HG03520 (cell line): Measurements from ENCODE around the gene CARD11.
"Not testable (repeated sequence)": the region's sequence is repeated elsewhere in the genome, so short reads cannot be mapped to it uniquely, and the experiment has no call there.

ENCODE experiments used
- ATAC-seq: cut with Tn5 transposase; IDR thresholded peaks from one replicate; pipeline ENCODE4 v1.9.1; 2021; ENCODE audit warnings: mild to moderate bottlenecking, moderate library complexity; ENCODE audit not compliant: unreplicated experiment

Gene CARD11

GRCh38 chr7:3065724-3066143 lies 22.1 kb upstream of the CARD11 start:
- ATAC-seq: peak; percentile 35

- no peak for ATAC-seq
Observed at GRCh38 chr7:3064067-3064466, 20.4 kb upstream of the CARD11 start.

- peak; percentile 87 for ATAC-seq
Observed at GRCh38 chr7:3063016-3063753, 19.5 kb upstream of the CARD11 start.

GRCh38 chr7:3057066-3057420 lies 13.4 kb upstream of the CARD11 start:
- ATAC-seq: no peak

GRCh38 chr7:3056234-3057065 lies 12.8 kb upstream of the CARD11 start:
- ATAC-seq: no peak

GRCh38 chr7:3055626-3056025 lies 12.0 kb upstream of the CARD11 start:
- ATAC-seq: no peak

GRCh38 chr7:3042861-3043489 lies 692 bp downstream of the CARD11 start:
- ATAC-seq: peak; percentile 60

GRCh38 chr7:3041986-3042675 lies 1.5 kb downstream of the CARD11 start:
- no peak for ATAC-seq

GRCh38 chr7:3039787-3040186 lies 3.9 kb downstream of the CARD11 start:
- ATAC-seq: no peak

- not testable (repeated sequence) for ATAC-seq
Observed at GRCh38 chr7:3038011-3038410, 5.7 kb downstream of the CARD11 start.

GRCh38 chr7:3037259-3037658 lies 6.4 kb downstream of the CARD11 start:
- ATAC-seq: no peak

- no peak for ATAC-seq
Observed at GRCh38 chr7:3034591-3035150, 9.0 kb downstream of the CARD11 start.

GRCh38 chr7:3033581-3033980 lies 10.1 kb downstream of the CARD11 start:
- ATAC-seq: no peak

GRCh38 chr7:3033136-3033535 lies 10.5 kb downstream of the CARD11 start:
- no peak for ATAC-seq

GRCh38 chr7:3032256-3032655 lies 11.4 kb downstream of the CARD11 start:
- ATAC-seq: no peak

- no peak for ATAC-seq
Observed at GRCh38 chr7:3029138-3029537, 14.5 kb downstream of the CARD11 start.

GRCh38 chr7:3028758-3029093 lies 14.9 kb downstream of the CARD11 start:
- no peak for ATAC-seq

- no peak for ATAC-seq
Observed at GRCh38 chr7:3028071-3028757, 15.5 kb downstream of the CARD11 start.

- ATAC-seq: no peak
Observed at GRCh38 chr7:3027005-3027845, 16.4 kb downstream of the CARD11 start.

- no peak for ATAC-seq
Observed at GRCh38 chr7:3025616-3026015, 18.1 kb downstream of the CARD11 start.
